MG63 (cell line): ENCODE data around the gene RPL9. TPM values are rescaled to one million over a fixed set of nuclear protein-coding genes. Genes with fewer than 3 reads are reported as not detected.
"Not testable (repeated sequence)": the region's sequence is repeated elsewhere in the genome, so short reads cannot be mapped to it uniquely, and the experiment has no call there.

Experiments used
- DNase-seq: peaks from one replicate; pipeline ENCODE4 v3.0.0-alpha.2; 2020
- H3K27me3 ChIP-seq: fragments of 250-450 bp; sonication (Bioruptor Pico); 2 replicates; pipeline ENCODE4 v1.5.1; 2020; ENCODE audit warnings: mild to moderate bottlenecking, moderate library complexity
- H3K36me3 ChIP-seq: fragments of 250-450 bp; sonication (Bioruptor Pico); 2 replicates; pipeline ENCODE4 v1.5.1; 2020; ENCODE audit warnings: mild to moderate bottlenecking, moderate library complexity
- H3K4me3 ChIP-seq: fragments of 250-450 bp; sonication (Bioruptor Pico); 2 replicates; pipeline ENCODE4 v1.5.1; 2020; ENCODE audit warnings: mild to moderate bottlenecking, moderate library complexity
- H3K9me3 ChIP-seq: fragments of 250-450 bp; sonication (Bioruptor Pico); 2 replicates; pipeline ENCODE4 v1.5.1; 2020; ENCODE audit warnings: mild to moderate bottlenecking, moderate library complexity
- total RNA-seq: library from RNA; depleted of rRNA; stranded (reverse); fragments of >200 nt; shearing (Covaris generic); gene quantifications from 2 replicates; pipeline ENCODE4 v1.2.3, GENCODE V29; 2014; ENCODE audit warnings: low replicate concordance

Gene RPL9
- total RNA-seq, 1 experiment from 2014 or later, result 1,840 TPM

DNA sequence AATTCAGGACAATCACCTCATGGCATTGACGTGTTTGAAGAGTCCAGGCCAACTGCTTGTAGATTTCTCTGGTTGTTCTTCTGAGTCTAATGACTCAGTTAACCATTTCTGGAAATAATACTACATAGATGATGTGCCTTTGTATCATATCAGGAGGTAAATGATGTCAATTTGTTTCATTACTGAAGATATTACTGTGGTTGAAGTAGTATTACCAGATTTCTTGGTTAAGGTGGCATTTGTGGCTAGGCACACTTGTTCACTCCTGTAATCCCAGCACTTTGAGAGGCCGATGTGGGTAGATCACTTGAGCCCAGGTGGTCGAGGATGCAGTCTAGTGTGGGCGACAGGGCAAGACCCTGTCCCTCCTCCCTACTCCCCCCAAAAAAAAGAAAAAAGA, 15.7 kb downstream of the RPL9 start:
- no peak for DNase-seq
- no peak overlapping the region for H3K4me3 ChIP-seq
- H3K27me3 ChIP-seq, result no peaks in the 10 kb centered on the region
- H3K36me3 ChIP-seq, result no peaks in the 10 kb centered on the region
- no peaks in the 10 kb centered on the region for H3K9me3 ChIP-seq

DNA sequence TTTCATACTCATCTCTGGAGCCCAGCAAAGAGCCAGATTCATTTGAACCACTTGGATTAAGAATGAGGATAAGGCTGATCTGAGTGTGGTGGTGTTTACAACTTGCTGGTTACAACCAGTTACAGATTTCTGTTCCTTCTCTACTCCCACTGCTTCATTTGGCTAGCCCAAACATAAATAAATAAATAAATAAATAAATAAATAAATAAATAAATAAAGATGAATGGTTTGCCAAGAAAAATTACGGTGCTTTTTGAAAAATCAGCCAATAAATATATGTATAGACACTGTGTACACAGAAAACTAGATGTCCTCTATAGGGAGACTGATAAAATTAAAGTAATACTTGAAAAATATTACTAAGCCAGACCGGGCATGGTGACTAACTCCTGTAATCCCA, 17.1 kb downstream of the RPL9 start:
- Histone ChIP-seq H3K27me3 (no peaks in the 10 kb centered on the region), H3K36me3 (no peaks in the 10 kb centered on the region), H3K9me3 (no peaks in the 10 kb centered on the region), H3K4me3 (no peak overlapping the region)
- DNase-seq, result no peak

DNA sequence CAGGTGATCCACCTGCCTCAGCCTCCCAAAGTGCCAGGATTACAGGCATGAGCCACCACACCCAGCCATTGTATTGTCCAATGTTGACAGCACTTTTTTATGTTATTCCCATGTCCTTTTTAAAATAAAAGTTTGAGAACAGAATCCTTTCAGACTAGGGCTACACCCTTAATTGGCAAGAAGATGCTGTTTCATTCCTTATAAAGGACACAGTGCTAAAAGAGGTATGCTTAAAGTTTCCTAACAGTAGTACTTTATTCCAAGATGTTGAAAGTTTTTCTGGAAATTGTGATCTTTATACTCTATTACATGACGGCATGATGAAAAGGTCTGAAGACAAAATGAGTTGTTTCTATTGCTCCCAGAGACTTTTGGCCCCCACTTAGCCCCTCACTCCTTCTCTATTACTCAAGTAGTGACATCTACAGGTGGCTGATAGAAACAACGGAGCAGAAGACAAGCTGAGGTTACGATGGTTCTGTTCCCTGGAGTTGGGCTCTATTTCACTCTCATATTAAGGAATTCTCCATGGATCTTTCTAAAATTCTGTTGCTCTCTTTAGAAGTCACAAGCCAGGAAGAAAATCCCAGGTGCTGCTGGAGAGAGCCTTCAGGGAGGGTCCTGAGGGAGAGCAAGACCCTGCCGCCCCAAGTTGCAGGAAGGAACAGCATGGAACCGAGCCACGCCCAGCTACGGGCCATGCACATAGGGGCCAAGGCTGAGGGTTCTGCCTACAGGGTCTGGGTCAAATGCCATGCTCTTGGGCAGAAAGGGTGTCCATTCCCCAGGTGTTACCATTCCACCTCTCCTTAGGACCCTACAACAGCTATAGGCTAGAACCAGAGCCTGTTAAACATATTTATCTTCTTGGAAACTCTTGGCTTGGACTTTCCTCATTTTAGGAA, 22.8 kb downstream of the RPL9 start:
- no peak for DNase-seq

DNA sequence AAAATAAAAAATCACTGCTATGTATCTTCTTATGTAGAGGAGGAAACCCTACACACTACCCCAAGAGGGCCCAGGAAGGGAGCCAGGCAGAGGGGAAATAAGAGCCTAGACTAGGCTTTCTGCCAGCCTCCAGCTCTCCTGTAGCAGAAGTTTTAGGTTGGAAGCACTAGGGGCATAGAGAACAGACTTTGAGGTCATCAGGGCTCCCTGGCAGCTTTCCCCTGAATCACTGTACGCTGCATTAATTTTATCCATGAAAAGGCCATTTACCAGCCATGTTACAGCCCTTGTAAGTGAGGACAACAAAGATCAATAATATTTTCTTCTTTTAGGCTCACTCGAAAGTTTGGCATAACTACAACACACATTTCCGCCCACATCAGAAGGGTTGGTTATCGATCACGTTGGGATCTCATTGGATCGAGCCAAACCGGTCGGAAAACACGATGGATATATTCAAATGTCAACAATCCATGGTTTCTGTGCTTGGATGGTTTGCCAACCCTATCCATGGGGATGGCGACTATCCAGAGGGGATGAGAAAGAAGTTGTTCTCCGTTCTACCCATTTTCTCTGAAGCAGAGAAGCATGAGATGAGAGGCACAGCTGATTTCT, 24.7 kb downstream of the RPL9 start:
- Histone ChIP-seq H3K27me3 (no peaks in the 10 kb centered on the region), H3K9me3 (no peaks in the 10 kb centered on the region), H3K4me3 (no peak overlapping the region), H3K36me3 (no peaks in the 10 kb centered on the region)
- no peak for DNase-seq

More for the DNA sequence above, 22.8 kb downstream of the RPL9 start:
- no peak overlapping the region for H3K4me3 ChIP-seq
- H3K36me3 ChIP-seq, result no peaks in the 10 kb centered on the region
- H3K27me3 ChIP-seq, result no peaks in the 10 kb centered on the region
- no peaks in the 10 kb centered on the region for H3K9me3 ChIP-seq

DNA sequence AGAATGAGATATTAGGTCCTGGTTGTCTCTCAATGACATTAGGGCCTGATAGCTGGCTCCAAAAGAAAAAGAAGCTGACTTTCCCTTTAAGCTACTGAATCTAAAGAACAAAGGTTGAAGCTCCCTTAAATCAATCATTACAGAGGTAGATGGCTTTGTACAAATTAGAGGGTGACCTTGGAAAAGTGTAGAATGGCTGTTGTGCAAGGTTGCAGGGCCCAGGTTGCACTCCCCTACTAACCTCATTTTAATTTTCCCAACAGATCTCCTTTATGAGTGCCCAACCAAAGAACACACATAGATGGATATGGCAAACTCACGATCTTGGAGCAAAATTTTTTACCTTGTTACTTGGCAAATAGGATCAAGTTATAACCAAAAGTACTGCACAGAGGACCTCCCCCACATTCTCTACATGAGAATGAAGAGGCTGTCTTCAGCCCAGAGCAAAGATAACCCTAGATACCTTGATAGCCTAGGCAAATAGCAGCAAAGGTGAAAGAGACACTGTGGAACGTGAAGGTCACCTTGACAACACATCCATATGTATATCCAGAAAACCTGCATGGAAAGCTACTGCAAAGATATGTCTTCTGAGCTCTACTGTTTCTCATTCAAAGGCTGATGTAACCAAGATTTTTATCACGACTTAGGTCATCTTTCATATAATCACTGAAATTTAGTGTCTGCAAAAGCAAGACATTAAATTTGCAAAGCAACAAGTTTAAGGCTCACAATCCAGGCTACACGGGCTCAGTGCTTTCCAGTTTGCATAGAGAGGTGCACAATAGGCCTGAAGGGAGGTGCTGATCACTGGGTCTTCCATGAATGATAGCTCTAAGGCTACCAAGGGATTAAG, 29.0 kb downstream of the RPL9 start:
- H3K27me3 ChIP-seq, result no peaks in the 10 kb centered on the region
- no peaks in the 10 kb centered on the region for H3K36me3 ChIP-seq
- H3K4me3 ChIP-seq, result no peak overlapping the region
- no peak for DNase-seq
- H3K9me3 ChIP-seq, result no peaks in the 10 kb centered on the region

DNA sequence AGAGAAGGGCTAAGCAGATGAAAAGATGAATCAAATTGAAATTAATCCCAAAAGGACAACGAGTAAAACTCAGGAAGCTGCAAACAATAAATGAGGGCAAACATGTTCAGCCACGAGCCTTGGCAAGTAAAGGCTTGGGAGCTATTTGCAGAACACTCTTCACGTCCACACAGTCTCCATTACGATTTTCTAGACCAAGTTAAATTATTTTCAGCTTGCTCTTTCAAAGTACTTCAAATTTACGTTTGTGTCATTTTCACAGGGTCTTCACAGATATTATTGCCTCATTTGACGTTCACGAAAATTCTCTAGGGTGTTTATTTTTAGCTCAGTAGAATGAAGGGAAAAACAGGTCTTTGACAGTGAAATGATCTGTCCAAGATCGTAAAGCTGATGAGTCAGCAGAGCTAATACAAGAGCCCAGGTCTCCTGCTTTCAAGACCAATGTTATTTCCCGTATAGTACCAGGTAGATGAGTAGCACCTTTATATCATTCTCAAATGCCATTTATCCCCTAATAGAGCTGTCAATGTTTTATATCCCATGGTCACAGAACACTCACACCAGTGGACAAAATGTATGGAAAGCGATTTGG, 31.1 kb downstream of the RPL9 start:
- Histone ChIP-seq H3K36me3 (no peaks in the 10 kb centered on the region), H3K27me3 (no peaks in the 10 kb centered on the region), H3K4me3 (no peak overlapping the region), H3K9me3 (no peaks in the 10 kb centered on the region)
- DNase-seq, result no peak

DNA sequence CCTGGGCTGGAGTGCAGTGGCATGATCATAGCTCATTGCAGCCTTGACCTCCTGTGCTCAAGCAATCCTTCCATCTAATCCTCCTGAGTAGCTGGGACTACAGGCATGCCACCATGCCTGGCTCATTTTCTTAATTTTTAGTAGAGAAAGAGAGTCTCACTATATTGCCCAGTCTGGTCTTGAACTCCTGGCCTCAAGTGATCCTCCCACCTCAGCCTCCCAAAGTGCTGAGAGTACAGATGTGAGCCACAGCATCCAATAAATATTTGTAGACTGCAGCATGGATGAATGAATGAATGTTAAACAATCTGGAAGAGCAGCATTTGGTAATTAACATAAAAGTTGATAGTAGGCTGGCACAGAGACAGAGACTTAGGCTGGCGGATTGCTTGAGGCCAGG, 32.0 kb downstream of the RPL9 start:
- H3K27me3 ChIP-seq, result no peaks in the 10 kb centered on the region
- H3K9me3 ChIP-seq, result no peaks in the 10 kb centered on the region
- H3K4me3 ChIP-seq, result no peak overlapping the region
- no peaks in the 10 kb centered on the region for H3K36me3 ChIP-seq
- no peak for DNase-seq

DNA sequence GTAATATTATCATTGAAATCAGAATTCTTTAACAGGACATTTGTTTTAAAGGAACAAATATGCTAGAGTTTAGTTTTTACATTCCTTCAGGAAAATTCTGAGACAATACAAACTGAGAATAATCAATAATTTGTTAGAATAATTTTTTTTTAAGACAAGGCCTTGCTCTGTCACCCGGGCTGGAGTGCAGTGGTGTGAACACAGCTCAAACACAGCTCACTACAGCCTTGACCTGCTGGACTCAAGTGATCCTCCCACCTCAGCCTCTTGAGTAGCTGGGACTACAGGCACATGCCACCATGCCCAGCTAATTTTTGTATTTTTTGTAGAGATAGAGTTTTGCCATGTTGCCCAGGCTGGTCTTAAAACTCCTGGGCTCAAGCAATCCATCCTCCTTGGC, 33.4 kb downstream of the RPL9 start:
- not testable (repeated sequence) for H3K36me3 ChIP-seq, DNase-seq, H3K4me3 ChIP-seq, H3K9me3 ChIP-seq, H3K27me3 ChIP-seq

DNA sequence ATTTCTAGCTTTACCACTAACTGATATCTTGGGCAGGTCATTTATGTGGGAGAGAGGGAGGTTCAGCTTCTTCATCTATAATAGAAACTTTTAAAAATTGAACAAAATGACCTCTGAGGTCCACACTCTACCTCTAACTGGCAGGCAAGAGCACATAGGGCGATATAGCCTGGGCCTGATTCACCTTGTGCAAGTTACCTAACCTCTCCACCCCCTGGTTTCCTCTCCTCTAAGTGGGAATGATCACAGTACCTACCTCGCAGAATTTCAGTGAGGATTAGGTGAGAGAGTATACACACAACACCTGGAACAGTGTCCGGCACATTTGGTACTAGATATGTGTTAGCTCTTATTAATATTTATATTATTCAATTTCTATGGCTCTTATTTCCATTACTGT, 36.5 kb downstream of the RPL9 start:
- no peaks in the 10 kb centered on the region for H3K9me3 ChIP-seq
- no peak for DNase-seq
- H3K4me3 ChIP-seq, result no peak overlapping the region
- H3K36me3 ChIP-seq, result no peaks in the 10 kb centered on the region
- H3K27me3 ChIP-seq, result no peaks in the 10 kb centered on the region

DNA sequence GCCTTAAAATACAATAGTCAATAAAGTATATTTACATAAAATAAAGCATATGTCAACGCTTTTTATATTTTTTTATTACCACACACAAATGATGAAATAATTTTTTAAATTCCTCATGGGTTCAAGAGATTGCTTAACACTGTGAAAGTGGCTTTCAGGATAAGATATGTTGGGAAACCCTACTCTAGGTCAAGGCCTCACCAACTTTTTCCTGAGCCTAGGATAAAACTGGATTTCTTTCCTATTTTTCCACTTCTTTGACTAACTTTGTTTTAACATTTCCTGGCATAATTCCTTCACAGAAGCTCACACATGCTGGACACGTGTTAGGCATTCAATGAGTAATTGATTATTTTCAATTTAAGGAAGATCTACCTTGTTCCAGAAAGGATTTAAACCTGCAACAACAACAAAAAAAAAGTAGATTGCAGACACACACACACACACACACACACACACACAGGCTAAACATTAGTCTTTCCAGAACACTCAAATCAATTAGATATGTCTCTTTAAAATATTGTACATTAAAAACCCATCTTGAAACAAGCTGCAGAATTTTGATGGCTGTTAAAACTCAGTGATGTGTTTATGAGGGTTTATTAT, 42.9 kb downstream of the RPL9 start:
- no peaks in the 10 kb centered on the region for H3K36me3 ChIP-seq
- DNase-seq, result no peak
- H3K27me3 ChIP-seq, result no peaks in the 10 kb centered on the region
- H3K4me3 ChIP-seq, result no peak overlapping the region
- H3K9me3 ChIP-seq, result no peaks in the 10 kb centered on the region

DNA sequence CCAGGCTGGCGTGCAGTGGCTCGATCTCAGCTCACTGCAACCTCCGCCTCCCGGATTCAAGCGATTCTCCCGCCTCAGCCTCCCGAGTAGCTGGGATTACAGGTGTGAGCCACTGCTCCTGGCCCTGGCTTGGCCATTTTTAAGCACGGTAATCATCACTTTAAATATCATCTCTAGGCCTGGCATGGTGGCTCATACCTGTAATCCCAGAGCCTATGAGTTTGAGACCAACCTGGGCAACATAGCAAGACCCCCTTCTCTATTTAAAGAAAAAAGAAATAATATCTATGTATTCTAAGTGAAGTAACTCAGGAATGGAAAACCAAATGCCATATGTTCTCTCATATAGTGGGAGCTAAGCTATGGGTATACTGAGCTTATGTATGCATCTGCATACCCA, 47.2 kb downstream of the RPL9 start:
- H3K4me3 ChIP-seq, DNase-seq, H3K27me3 ChIP-seq, H3K9me3 ChIP-seq, H3K36me3 ChIP-seq: not testable (repeated sequence)

DNA sequence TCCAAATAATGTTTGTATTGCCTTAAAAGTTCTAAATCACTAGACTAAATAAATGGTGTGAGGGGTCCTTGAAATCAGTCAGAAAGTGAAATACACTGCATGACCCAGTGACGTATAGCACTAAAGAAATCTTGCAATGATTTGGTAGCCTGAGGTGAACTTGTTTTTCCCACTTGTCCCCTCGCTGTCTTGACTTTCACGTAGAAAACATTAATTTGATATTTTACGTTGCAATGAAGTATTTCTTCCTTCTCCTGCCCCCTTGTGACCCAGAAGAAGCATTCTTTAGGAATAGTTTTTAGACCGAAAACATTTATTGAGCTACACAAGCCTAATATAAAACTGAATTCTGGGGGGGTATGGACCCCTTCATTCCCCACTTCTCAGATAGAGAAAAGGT, 48.3 kb downstream of the RPL9 start:
- Histone ChIP-seq H3K36me3 (no peaks in the 10 kb centered on the region), H3K4me3 (peak overlapping the region; percentile 35), H3K9me3 (no peaks in the 10 kb centered on the region), H3K27me3 (no peaks in the 10 kb centered on the region)
- no peak for DNase-seq

DNA sequence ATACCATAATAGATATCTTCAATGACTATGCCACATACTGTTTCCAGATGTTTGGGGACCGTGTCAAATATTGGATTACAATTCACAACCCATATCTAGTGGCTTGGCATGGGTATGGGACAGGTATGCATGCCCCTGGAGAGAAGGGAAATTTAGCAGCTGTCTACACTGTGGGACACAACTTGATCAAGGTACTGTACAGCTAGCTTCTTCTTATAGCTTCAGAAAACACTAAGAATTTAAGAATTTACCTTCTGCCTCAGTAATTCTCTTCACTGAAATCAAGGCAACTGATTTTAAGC, 51.2 kb downstream of the RPL9 start:
- no peaks in the 10 kb centered on the region for H3K27me3 ChIP-seq
- no peaks in the 10 kb centered on the region for H3K9me3 ChIP-seq
- no peak overlapping the region for H3K4me3 ChIP-seq
- no peaks in the 10 kb centered on the region for H3K36me3 ChIP-seq
- no peak for DNase-seq

DNA sequence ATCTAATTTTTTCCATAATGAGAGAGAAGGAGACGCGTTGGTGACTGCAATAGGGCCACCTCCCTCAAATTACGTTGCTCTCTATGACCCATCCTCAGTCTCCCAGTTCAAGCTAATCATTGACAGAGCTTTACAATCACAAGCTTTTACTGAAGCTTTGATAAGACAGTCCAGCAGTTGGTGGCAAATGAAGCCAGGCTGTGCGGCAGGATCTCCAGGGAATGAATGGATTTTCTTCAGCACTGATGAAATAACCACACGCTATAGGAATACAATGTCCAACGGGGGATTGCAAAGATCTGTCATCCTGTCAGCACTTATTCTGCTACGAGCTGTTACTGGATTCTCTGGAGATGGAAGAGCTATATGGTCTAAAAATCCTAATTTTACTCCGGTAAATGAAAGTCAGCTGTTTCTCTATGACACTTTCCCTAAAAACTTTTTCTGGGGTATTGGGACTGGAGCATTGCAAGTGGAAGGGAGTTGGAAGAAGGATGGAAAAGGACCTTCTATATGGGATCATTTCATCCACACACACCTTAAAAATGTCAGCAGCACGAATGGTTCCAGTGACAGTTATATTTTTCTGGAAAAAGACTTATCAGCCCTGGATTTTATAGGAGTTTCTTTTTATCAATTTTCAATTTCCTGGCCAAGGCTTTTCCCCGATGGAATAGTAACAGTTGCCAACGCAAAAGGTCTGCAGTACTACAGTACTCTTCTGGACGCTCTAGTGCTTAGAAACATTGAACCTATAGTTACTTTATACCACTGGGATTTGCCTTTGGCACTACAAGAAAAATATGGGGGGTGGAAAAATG, 51.7 kb downstream of the RPL9 start, which contains the start of gene KLB:
KLB (plus strand) TSS at position 168 of the 821 bp plus-strand sequence; CDS start at position 188, 20 bp downstream.
- no peak for DNase-seq

More for the DNA sequence above, 51.7 kb downstream of the RPL9 start, which contains the start of gene KLB:
- H3K4me3 ChIP-seq, result no peak within 1 kb of the TSS
- no peaks in the 10 kb centered on the region for H3K36me3 ChIP-seq
- no peaks in the 10 kb centered on the region for H3K27me3 ChIP-seq
- no peaks in the 10 kb centered on the region for H3K9me3 ChIP-seq
